Measurements from ENCODE around the gene HIGD1C.

Gene HIGD1C

DNA sequence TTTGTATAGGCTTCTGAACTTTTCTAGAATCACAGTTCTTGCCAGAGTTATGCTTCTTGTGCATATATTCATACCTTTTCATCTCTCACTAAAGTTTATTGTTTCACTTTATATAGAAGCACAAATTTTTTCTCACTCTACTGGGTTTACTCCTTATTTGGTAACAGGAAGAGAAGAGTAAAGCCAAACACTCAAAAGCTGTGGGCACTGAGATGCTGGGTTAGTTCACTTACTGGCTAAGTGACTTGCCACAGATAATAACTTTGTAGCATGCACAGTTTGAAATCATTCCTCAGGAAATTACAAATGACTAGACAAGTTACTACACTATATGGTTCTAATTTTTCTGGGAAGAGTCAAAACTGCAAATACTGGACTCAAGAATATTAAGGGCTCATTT lies 7.8 kb downstream of the HIGD1C start:
- H3K4me1 Mint-ChIP-seq, result no peaks in the 10 kb centered on the region
- no peak overlapping the region for H3K27ac Mint-ChIP-seq
- no peak for DNase-seq

DNA sequence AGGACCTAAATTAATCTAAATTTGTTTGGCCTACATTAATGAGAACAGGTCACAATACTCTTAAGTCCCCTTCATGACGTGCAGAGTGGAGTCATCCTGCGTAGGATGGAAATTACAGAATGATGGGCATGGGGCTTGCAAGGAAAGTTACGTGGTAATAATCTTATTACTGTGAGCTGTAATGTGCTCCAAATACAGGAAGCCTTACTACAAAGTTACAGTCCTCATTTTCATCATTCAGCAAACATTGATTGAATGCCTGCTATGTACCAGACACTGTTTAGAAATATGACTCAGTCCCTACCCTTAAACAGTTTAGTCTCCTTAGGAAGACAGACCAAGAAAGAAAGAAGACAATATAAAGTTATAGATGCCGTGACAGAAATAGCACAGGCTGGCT lies 9.4 kb downstream of the HIGD1C start:
- TF ChIP-seq, protein P1, sequence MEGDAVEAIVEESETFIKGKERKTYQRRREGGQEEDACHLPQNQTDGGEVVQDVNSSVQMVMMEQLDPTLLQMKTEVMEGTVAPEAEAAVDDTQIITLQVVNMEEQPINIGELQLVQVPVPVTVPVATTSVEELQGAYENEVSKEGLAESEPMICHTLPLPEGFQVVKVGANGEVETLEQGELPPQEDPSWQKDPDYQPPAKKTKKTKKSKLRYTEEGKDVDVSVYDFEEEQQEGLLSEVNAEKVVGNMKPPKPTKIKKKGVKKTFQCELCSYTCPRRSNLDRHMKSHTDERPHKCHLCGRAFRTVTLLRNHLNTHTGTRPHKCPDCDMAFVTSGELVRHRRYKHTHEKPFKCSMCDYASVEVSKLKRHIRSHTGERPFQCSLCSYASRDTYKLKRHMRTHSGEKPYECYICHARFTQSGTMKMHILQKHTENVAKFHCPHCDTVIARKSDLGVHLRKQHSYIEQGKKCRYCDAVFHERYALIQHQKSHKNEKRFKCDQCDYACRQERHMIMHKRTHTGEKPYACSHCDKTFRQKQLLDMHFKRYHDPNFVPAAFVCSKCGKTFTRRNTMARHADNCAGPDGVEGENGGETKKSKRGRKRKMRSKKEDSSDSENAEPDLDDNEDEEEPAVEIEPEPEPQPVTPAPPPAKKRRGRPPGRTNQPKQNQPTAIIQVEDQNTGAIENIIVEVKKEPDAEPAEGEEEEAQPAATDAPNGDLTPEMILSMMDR (IDR thresholded peaks at IDR 0.05), result no peak
- Mint-ChIP-seq H3K27ac (peak overlapping the region; percentile 43), H3K36me3 (ENCODE audit: low read depth) (no peaks in the 10 kb centered on the region), H3K9me3 (no peaks in the 10 kb centered on the region), H3K4me3 (no peak overlapping the region), H3K4me1 (no peaks in the 10 kb centered on the region), H3K27me3 (ENCODE audit: low read depth, poor library complexity) (peaks cover 4% of the 10 kb centered on the region)
- no peak for DNase-seq

More for the DNA sequence above, 7.8 kb downstream of the HIGD1C start:
- TF ChIP-seq, protein P1 (IDR thresholded peaks at IDR 0.05), result no peak
- Mint-ChIP-seq H3K36me3 (ENCODE audit: low read depth) (no peaks in the 10 kb centered on the region), H3K9me3 (no peaks in the 10 kb centered on the region), H3K4me3 (no peak overlapping the region), H3K27me3 (ENCODE audit: low read depth, poor library complexity) (no peaks in the 10 kb centered on the region)

DNA sequence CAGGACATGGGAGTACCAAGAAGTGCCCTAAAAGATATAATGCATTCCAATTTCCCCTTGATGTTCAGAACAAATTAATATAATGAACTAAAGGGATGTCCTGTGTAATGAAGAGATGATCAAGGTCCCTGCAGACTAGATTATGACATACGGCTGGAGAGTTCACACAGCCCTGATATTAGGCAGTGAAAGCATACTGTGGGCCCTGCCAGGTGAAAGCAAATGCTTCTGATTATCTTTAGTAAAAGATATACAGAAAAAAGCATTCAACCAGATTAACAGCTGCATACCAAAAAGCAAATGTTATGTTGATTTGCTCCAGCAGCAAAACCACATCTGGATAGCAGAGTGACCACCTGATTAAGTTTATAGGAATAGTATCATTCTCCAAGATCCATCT lies 12.1 kb downstream of the HIGD1C start:
- TF ChIP-seq, protein P1 (IDR thresholded peaks at IDR 0.05), result no peak
- H3K4me3 Mint-ChIP-seq, result no peak overlapping the region
- H3K4me1 Mint-ChIP-seq, result no peaks in the 10 kb centered on the region
- peaks cover 7% of the 10 kb centered on the region for H3K27me3 Mint-ChIP-seq (ENCODE audit: low read depth, poor library complexity)
- peaks cover 8% of the 10 kb centered on the region for H3K36me3 Mint-ChIP-seq (ENCODE audit: low read depth)
- H3K27ac Mint-ChIP-seq, result no peak overlapping the region
- H3K9me3 Mint-ChIP-seq, result no peaks in the 10 kb centered on the region
- DNase-seq, result no peak

DNA sequence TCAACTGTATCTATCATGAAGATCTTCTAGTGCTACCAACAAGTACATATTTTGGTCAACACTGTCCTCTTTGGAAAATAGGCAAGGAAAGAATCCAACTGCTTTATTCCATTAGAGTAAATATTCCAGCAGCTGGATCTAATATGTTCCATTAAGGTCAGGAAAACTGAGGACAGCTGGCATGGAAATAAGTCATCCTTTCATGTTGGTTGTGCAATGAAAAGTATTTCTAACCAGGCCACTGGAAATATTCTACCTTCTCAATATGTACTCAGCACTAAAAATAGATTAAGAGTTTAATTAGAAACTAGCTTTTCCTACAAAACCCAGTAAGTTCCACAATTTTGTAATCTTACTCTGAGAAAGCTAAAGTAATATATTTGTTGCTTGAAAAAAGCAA lies 19.6 kb downstream of the HIGD1C start:
- H3K4me3 Mint-ChIP-seq, result no peak overlapping the region
- H3K27me3 Mint-ChIP-seq (ENCODE audit: low read depth, poor library complexity), result peaks cover 2% of the 10 kb centered on the region
- H3K9me3 Mint-ChIP-seq, result peaks cover 52% of the 10 kb centered on the region
- H3K4me1 Mint-ChIP-seq, result no peaks in the 10 kb centered on the region
- peaks cover 71% of the 10 kb centered on the region for H3K36me3 Mint-ChIP-seq (ENCODE audit: low read depth)
- no peak overlapping the region for H3K27ac Mint-ChIP-seq
- DNase-seq, result no peak
- TF ChIP-seq, protein P1 (IDR thresholded peaks at IDR 0.05), result no peak

DNA sequence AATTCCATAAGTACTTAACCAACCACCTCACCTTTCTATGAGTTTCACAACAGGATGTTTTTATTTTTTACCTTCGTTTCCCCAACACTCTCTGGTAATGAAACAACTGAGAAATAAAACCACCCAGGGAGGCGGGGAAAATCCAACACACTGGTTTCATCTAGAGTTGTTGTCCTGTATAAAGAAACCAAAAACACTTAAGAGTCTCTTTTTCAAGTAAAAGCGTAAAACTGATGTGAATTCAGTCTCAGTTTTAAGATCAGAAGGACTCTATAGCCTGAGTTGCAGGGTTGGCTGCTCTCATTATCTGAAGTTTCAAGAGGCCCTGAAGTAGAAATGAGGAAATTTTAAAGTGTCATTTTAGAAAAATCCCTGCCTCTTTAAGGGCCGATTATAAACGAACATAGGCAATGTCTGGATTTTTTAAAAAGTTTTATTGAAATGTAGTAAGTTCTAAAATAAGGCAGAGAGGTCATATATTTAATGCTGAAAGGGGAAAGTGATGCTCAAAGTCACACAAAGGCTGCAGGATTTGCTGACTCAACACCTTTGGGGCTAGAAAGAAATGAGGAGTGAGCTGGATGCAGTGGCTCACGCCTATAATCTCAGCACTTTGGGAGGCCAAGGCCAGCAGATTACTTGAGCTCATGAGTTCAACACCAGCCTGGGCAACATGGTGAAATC lies 27.2 kb downstream of the HIGD1C start:
- peaks cover 44% of the 10 kb centered on the region for H3K36me3 Mint-ChIP-seq (ENCODE audit: low read depth)
- H3K27ac Mint-ChIP-seq, result peak overlapping the region; percentile 64
- no peak for DNase-seq
- H3K27me3 Mint-ChIP-seq (ENCODE audit: low read depth, poor library complexity), result no peaks in the 10 kb centered on the region
- peaks cover 21% of the 10 kb centered on the region for H3K9me3 Mint-ChIP-seq
- no peaks in the 10 kb centered on the region for H3K4me1 Mint-ChIP-seq
- H3K4me3 Mint-ChIP-seq, result no peak overlapping the region
- TF ChIP-seq, protein P1 (IDR thresholded peaks at IDR 0.05), result no peak

DNA sequence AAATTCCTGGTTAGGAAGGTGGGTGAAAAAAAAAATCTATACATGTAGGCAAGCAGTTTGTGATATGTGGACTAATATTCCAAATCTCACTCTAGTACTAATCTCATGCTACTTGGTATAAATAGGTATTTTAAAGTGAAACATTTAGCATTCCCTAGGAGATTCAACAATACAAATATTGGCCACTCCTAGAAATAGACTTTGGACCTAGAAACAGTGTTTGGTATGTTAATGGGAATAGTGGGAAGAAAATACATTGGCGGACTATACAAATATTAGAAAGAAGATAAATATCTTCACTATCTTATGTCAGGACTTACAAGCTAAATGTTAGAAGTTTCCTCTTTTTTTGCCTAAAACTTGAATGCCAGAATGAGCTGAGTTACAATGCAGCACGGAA lies 28.2 kb downstream of the HIGD1C start:
- no peak overlapping the region for H3K4me3 Mint-ChIP-seq
- no peaks in the 10 kb centered on the region for H3K4me1 Mint-ChIP-seq
- H3K27me3 Mint-ChIP-seq (ENCODE audit: low read depth, poor library complexity), result no peaks in the 10 kb centered on the region
- TF ChIP-seq, protein P1 (IDR thresholded peaks at IDR 0.05), result no peak
- peaks cover 12% of the 10 kb centered on the region for H3K9me3 Mint-ChIP-seq
- peaks cover 34% of the 10 kb centered on the region for H3K36me3 Mint-ChIP-seq (ENCODE audit: low read depth)
- DNase-seq, result no peak
- no peak overlapping the region for H3K27ac Mint-ChIP-seq

Data from nephron progenitor cell (in vitro differentiated cells).